ENCODE measurements around the gene ADGRB2.

DNA sequence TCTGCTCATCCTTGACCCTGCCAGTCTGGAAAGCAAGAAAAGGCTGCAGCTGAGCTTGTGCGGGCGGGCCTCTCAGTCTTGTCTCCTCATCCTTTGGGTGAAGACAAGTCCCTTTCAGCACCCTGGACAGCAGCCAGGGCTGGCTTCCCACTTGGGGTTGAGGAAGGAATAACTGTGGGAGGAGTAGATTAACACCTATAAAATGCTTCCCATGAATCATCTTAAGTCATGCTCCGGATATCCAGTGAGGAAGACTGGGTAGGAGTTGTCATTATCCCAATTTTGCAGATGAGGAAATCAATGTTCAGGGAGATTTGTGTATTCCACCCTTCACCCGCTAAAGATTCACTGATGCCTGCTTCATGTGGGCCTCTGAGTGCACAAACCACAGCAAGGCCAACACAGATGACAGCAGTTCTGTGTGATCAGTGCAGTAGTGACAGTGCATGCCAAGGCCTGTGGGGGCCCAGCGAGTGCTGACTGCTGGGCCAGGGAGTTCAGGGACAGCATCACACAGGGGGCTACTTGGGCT, 40.2 kb downstream of the ADGRB2 start:
- TF ChIP-seq CTCF (IDR thresholded peaks at IDR 0.05) (no peak), POLR2A (IDR thresholded peaks at IDR 0.05) (no peak), EP300 (IDR thresholded peaks at IDR 0.05) (no peak), POLR2AphosphoS5 (IDR thresholded peaks at IDR 0.05) (no peak)
